PC-9 (cell line): Measurements from ENCODE around the gene MRPS33. TPM values are rescaled to one million over a fixed set of nuclear protein-coding genes. Genes with fewer than 3 reads are reported as not detected.

Experiments used
- BruUV-seq: library from RNA; stranded (reverse); fragments of 400-500 nt; replicated peaks from 2 replicates; lab custom pipeline; 2021; lab: Mats Ljungman, UMichigan
- CTCF ChIA-PET: fragments of 300-600 bp; sonication (Branson Sonifier 250); formaldehyde crosslinking; loops from one replicate; lab custom pipeline; 2022; ENCODE audit warnings: antibody characterized with exemption; lab: Charles Lee
- POLR2A ChIA-PET: fragments of 300-600 bp; sonication (Branson Sonifier 250); formaldehyde crosslinking; loops from one replicate; lab custom pipeline; 2022; ENCODE audit warnings: antibody characterized with exemption; ENCODE audit not compliant: unreplicated experiment; lab: Charles Lee
- DNase-seq, 2 experiments: peaks; one replicate each; pipeline versions ENCODE4 v3.0.0 to v3.0.0-alpha.2; 2015 to 2022; ENCODE audit warnings: mixed read lengths in 1 of 2
- H2AFZ ChIP-seq: fragments of 200-600 bp; sonication (generic); 2 replicates; pipeline ENCODE4 v1.8.1; 2017; ENCODE audit warnings: antibody characterized with exemption
- H3F3A ChIP-seq: fragments of 200-600 bp; sonication (generic); 2 replicates; pipeline ENCODE4 v1.8.1; 2017; ENCODE audit warnings: antibody characterized with exemption, mild to moderate bottlenecking, low read depth; ENCODE audit not compliant: insufficient read depth
- H3K27ac ChIP-seq: fragments of 200-600 bp; sonication (generic); 2 replicates; pipeline ENCODE4 v1.6.1; 2016; ENCODE audit warnings: mixed run types
- H3K27me3 ChIP-seq: fragments of 200-600 bp; sonication (generic); 2 replicates; pipeline ENCODE4 v1.6.1; 2016; ENCODE audit warnings: low read depth, mixed run types; ENCODE audit not compliant: insufficient read depth
- H3K36me3 ChIP-seq: fragments of 200-600 bp; sonication (generic); 2 replicates; pipeline ENCODE4 v1.6.1; 2016; ENCODE audit warnings: low read depth, mixed run types
- H3K4me1 ChIP-seq: fragments of 200-600 bp; sonication (generic); replicated peaks from 2 replicates; pipeline ENCODE4 v1.6.1; 2016; ENCODE audit warnings: mixed run types; ENCODE audit not compliant: insufficient read depth
- H3K4me2 ChIP-seq: fragments of 200-600 bp; sonication (generic); 2 replicates; pipeline ENCODE4 v1.6.1; 2017; ENCODE audit warnings: mixed run types
- H3K4me3 ChIP-seq: fragments of 200-600 bp; sonication (generic); 2 replicates; pipeline ENCODE4 v1.6.1; 2016; ENCODE audit warnings: mixed run types
- H3K79me2 ChIP-seq: fragments of 200-600 bp; sonication (generic); 2 replicates; pipeline ENCODE4 v1.6.1; 2017; ENCODE audit warnings: low read depth, mixed run types
- H3K9me2 ChIP-seq: fragments of 200-600 bp; sonication (generic); 2 replicates; pipeline ENCODE4 v1.8.1; 2017; ENCODE audit warnings: mild to moderate bottlenecking; ENCODE audit not compliant: insufficient read depth
- H3K9me3 ChIP-seq: fragments of 200-600 bp; sonication (generic); 2 replicates; pipeline ENCODE4 v1.8.1; 2016; ENCODE audit warnings: low read depth; ENCODE audit not compliant: insufficient read depth
- H4K20me1 ChIP-seq: fragments of 200-600 bp; sonication (generic); 2 replicates; pipeline ENCODE4 v1.8.1; 2017; ENCODE audit not compliant: insufficient read depth
- CTCF ChIP-seq: fragments of 200-600 bp; sonication (generic); conservative IDR thresholded peaks from 2 replicates; pipeline ENCODE4 v1.6.1; 2017; ENCODE audit warnings: mixed run types, antibody characterized with exemption, mild to moderate bottlenecking, moderate library complexity
- EZH2 ChIP-seq: fragments of 200-600 bp; sonication (generic); IDR thresholded peaks from 2 replicates; pipeline ENCODE4 v1.8.0; 2017; ENCODE audit warnings: antibody characterized with exemption, low read depth
- intact Hi-C: fragments of 100-400 bp; cut with micrococcal nuclease; formaldehyde crosslinking; loops from one replicate; pipeline ENCODE4 v1.10.0; 2022; ENCODE audit not compliant: unreplicated experiment
- total RNA-seq: library from RNA; stranded (reverse); gene quantifications from 2 replicates; pipeline ENCODE4 v1.2.3, GENCODE V29; 2021

The MRPS33 gene
- total RNA-seq, 1 experiment from 2014 or later, result 84.4 TPM

GRCh38 chr7:141053626-141054025 lies 38.9 kb upstream of the MRPS33 start:
- Histone ChIP-seq H3K27me3 (peaks cover 65% of the 10 kb centered on the region), H3K79me2 (no peaks in the 10 kb centered on the region), H3K4me2 (no peak overlapping the region), H3K9me2 (no peaks in the 10 kb centered on the region), H3F3A (no peaks in the 10 kb centered on the region), H3K36me3 (no peaks in the 10 kb centered on the region), H3K4me3 (no peak overlapping the region), H3K27ac (no peak overlapping the region), H3K9me3 (no peaks in the 10 kb centered on the region), H2AFZ (no peak overlapping the region), H3K4me1 (no peaks in the 10 kb centered on the region), H4K20me1 (no peaks in the 10 kb centered on the region)
- TF ChIP-seq CTCF, result no peak
- TF ChIP-seq EZH2, result no peak
- ChIA-PET POLR2A (no interaction called here), CTCF (interaction anchor here (0.5 to 0.6 kb wide), 2 partner anchors 11 to 549 kb away, joined by 5 read pairs; no protein-coding TSS in a partner anchor)
- DNase-seq, result no peak
- BruUV-seq, result no TSS peak
- intact Hi-C loops, result no loop called here

GRCh38 chr7:141045842-141046620 lies 31.3 kb upstream of the MRPS33 start:
- H3K9me2 ChIP-seq, result no peaks in the 10 kb centered on the region
- no peaks in the 10 kb centered on the region for H3K9me3 ChIP-seq
- POLR2A ChIA-PET, result no interaction called here
- no TSS peak for BruUV-seq
- H3K79me2 ChIP-seq, result no peaks in the 10 kb centered on the region
- H3K36me3 ChIP-seq, result no peaks in the 10 kb centered on the region
- no peak overlapping the region for H2AFZ ChIP-seq
- H4K20me1 ChIP-seq, result no peaks in the 10 kb centered on the region
- H3K4me2 ChIP-seq, result no peak overlapping the region
- intact Hi-C loops, result no loop called here
- no peak for TF ChIP-seq CTCF
- no peak for TF ChIP-seq EZH2
- H3K27me3 ChIP-seq, result peaks cover 32% of the 10 kb centered on the region
- no peak for DNase-seq
- no peaks in the 10 kb centered on the region for H3F3A ChIP-seq
- CTCF ChIA-PET, result no interaction called here
- 0 out of 2 replicates have a peak, but pooled peaks cover 7% of the 10 kb centered on the region for H3K4me1 ChIP-seq
- no peak overlapping the region for H3K27ac ChIP-seq
- H3K4me3 ChIP-seq, result no peak overlapping the region

- Histone ChIP-seq H3K27ac (no peak overlapping the region), H3K36me3 (no peaks in the 10 kb centered on the region), H3K9me3 (no peaks in the 10 kb centered on the region), H3F3A (no peaks in the 10 kb centered on the region), H4K20me1 (no peaks in the 10 kb centered on the region), H3K4me3 (no peak overlapping the region), H3K4me1 (0 out of 2 replicates have a peak, but pooled peaks cover 7% of the 10 kb centered on the region), H3K4me2 (no peak overlapping the region), H3K79me2 (no peaks in the 10 kb centered on the region), H2AFZ (no peak overlapping the region), H3K9me2 (no peaks in the 10 kb centered on the region), H3K27me3 (peaks cover 25% of the 10 kb centered on the region)
- POLR2A ChIA-PET, result no interaction called here
- no peak for DNase-seq
- CTCF ChIA-PET, result no interaction called here
- TF ChIP-seq EZH2 (no peak), CTCF (no peak)
- intact Hi-C loops, result no loop called here
- BruUV-seq, result no TSS peak
Observed at GRCh38 chr7:141045126-141045841, 30.5 kb upstream of the MRPS33 start.
